H1 (cell line): ENCODE measurements around the gene PKD1L1.

Experiments
- CBX5 ChIP-seq: fragments of 300-800, 300-1000 bp; sonication (generic); IDR thresholded peaks from 2 replicates; pipeline ENCODE4 v1.7.1; 2016; ENCODE audit warnings: antibody characterized with exemption, low read length, low read depth
- EZH2 ChIP-seq: fragments of 200-600 bp; sonication (generic); IDR thresholded peaks from 2 replicates; pipeline ENCODE4 v1.7.1; 2012; ENCODE audit warnings: low read depth, mild to moderate bottlenecking, moderate library complexity, low read length, inconsistent platforms; ENCODE audit not compliant: severe bottlenecking
- FOSL1 ChIP-seq: IDR thresholded peaks from 2 replicates; pipeline ENCODE4 v1.6.1; 2011; ENCODE audit warnings: mild to moderate bottlenecking, low read depth, low read length, moderate library complexity; ENCODE audit not compliant: insufficient read depth
- POLR2AphosphoS5 ChIP-seq: IDR thresholded peaks from 2 replicates; pipeline ENCODE4 v1.6.1; 2011; ENCODE audit warnings: low read depth, low read length
- SIN3A ChIP-seq, 2 experiments: IDR thresholded peaks in 1 of 2; conservative IDR thresholded peaks in 1 of 2; 2 replicates each; pipeline ENCODE4 v1.6.1; 2011 to 2012; ENCODE audit warnings: low read length in 2 of 2, improper control_type of control experiment in 1 of 2, low read depth in 1 of 2, mild to moderate bottlenecking in 1 of 2
- TAF1 ChIP-seq: IDR thresholded peaks from 2 replicates; pipeline ENCODE4 v1.6.1; 2011; ENCODE audit warnings: mild to moderate bottlenecking, low read depth, low read length
- TF ChIP-seq, protein P1 (sequence below), 3 experiments: IDR thresholded peaks; 1 replicate in 2 of 3; 2 replicates in 1 of 3; pipeline versions ENCODE4 v1.5.1 to v1.6.1; 2011; ENCODE audit warnings: low read length in 3 of 3, mild to moderate bottlenecking in 3 of 3, inconsistent platforms in 2 of 3, low read depth in 1 of 3, moderate library complexity in 1 of 3; ENCODE audit not compliant: insufficient read depth in 1 of 3; ENCODE audit errors: control extremely low read depth in 1 of 3
- TF ChIP-seq, protein P2 (sequence below): IDR thresholded peaks from 2 replicates; pipeline ENCODE4 v1.6.1; 2011; ENCODE audit warnings: low read length, improper control_type of control experiment

DNA sequence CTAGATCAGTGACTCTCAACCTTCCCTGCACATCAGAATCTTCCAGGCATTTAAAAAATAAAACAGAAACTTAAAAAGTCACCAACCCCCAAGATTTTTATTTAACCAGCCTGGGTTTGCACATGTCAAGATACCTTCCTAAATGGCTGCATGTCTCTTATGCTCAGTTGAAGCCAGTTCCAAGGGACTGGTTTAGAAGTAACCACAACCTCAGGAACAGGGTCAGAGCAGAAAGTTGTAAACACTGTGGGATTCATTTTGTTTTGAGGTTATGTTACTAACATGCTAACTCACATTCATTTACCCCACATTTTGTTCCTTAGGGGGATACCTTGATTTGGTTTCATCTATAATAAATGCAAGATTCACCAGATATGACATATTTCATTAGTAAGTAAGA lies 72.9 kb downstream of the PKD1L1 start:
- TF ChIP-seq EZH2 (no peak), CBX5 (no peak), SIN3A (conservative IDR thresholded peaks at IDR 0.05 in 1 of 2, IDR thresholded peaks at IDR 0.05 in 1 of 2; ENCODE audit: low read depth in 1 of 2, low read length in 2 of 2) (no peak), POLR2AphosphoS5 (no peak), TAF1 (no peak), FOSL1 (no peak)
- TF ChIP-seq, protein P1, sequence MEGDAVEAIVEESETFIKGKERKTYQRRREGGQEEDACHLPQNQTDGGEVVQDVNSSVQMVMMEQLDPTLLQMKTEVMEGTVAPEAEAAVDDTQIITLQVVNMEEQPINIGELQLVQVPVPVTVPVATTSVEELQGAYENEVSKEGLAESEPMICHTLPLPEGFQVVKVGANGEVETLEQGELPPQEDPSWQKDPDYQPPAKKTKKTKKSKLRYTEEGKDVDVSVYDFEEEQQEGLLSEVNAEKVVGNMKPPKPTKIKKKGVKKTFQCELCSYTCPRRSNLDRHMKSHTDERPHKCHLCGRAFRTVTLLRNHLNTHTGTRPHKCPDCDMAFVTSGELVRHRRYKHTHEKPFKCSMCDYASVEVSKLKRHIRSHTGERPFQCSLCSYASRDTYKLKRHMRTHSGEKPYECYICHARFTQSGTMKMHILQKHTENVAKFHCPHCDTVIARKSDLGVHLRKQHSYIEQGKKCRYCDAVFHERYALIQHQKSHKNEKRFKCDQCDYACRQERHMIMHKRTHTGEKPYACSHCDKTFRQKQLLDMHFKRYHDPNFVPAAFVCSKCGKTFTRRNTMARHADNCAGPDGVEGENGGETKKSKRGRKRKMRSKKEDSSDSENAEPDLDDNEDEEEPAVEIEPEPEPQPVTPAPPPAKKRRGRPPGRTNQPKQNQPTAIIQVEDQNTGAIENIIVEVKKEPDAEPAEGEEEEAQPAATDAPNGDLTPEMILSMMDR (IDR thresholded peaks at IDR 0.05; ENCODE audit: control extremely low read depth in 1 of 3, insufficient read depth in 1 of 3, low read depth in 1 of 3, low read length in 3 of 3), result no peak
- TF ChIP-seq, protein P2, sequence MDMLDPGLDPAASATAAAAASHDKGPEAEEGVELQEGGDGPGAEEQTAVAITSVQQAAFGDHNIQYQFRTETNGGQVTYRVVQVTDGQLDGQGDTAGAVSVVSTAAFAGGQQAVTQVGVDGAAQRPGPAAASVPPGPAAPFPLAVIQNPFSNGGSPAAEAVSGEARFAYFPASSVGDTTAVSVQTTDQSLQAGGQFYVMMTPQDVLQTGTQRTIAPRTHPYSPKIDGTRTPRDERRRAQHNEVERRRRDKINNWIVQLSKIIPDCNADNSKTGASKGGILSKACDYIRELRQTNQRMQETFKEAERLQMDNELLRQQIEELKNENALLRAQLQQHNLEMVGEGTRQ, result no peak
